HG03196 (cell line): ENCODE measurements around the gene CHCHD3.

Source experiments
- ATAC-seq: cut with Tn5 transposase; IDR thresholded peaks from one replicate; pipeline ENCODE4 v1.9.1; 2021; ENCODE audit not compliant: unreplicated experiment

Gene CHCHD3

GRCh38 chr7:132755538-132756483, 326.1 kb downstream of the CHCHD3 start:
- ATAC-seq, result no peak

DNA sequence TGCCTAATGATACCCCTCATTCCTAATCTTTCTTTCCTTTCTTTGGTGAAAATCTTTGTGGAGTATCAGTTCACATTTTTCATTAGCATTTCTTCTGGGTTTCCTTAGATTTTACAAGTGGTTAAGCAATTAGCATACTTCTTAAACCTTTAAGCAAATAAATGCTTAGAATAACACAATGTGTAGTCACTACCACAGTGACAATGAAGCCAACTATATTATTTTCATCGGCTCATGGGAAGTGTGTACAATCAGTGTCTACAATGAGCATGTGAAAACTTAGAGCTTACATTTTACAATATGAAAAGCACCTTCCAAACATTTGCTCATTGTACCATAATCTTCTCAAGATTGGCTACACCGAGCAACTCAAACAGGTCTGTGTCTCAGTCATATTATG, 329.5 kb downstream of the CHCHD3 start:
- no peak for ATAC-seq

- ATAC-seq, result no peak
These were observed 330.6 kb downstream of the CHCHD3 start for GRCh38 chr7:132751244-132751647.

- no peak for ATAC-seq
These were observed 331.2 kb downstream of the CHCHD3 start for GRCh38 chr7:132750530-132751217.

GRCh38 chr7:132750096-132750495, 331.8 kb downstream of the CHCHD3 start:
- ATAC-seq, result no peak

GRCh38 chr7:132745510-132745909, 336.4 kb downstream of the CHCHD3 start:
- no peak for ATAC-seq

DNA sequence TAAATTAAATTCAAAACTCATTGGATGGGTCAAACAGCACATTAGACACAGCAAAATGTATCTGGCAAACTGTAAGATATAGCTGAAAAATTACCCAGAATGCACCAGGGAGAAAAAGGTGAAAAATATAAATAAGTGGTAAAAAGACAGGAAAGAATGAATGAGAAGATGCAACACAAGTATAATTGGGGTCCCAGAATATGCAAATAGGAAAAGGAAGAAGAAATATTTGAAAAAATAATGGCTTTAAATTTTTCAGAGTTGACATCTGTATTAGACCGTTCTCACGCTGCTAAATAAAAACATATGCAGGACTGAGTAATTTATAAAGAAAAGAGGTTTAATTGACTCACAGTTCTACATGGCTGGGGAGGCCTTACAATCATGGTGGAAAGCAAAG, 337.9 kb downstream of the CHCHD3 start:
- ATAC-seq, result no peak

DNA sequence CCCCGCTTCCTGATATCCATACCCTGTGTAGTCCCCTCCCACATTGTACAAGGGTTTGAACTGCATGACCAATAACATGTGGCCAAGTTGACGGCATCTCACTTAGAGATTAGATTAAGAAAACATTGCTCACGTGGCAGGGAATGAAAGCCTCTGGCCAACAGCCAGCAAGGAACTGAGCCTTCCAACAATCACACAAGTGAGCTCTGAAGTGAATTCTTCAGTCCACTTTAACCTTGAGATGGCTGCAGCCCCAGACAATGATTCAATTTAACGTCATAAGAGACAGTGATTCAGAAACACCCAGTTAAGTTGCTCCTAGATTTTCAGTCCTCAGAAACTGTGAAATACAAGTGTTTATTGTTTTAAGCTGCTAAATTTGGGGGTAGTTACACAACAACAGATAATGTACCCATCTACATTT, 339.7 kb downstream of the CHCHD3 start:
- ATAC-seq, result no peak

GRCh38 chr7:132740176-132740575, 341.7 kb downstream of the CHCHD3 start:
- ATAC-seq, result no peak

- no peak for ATAC-seq
These were observed 342.5 kb downstream of the CHCHD3 start for GRCh38 chr7:132739271-132739955.

GRCh38 chr7:132738254-132738653, 343.6 kb downstream of the CHCHD3 start:
- ATAC-seq, result no peak

DNA sequence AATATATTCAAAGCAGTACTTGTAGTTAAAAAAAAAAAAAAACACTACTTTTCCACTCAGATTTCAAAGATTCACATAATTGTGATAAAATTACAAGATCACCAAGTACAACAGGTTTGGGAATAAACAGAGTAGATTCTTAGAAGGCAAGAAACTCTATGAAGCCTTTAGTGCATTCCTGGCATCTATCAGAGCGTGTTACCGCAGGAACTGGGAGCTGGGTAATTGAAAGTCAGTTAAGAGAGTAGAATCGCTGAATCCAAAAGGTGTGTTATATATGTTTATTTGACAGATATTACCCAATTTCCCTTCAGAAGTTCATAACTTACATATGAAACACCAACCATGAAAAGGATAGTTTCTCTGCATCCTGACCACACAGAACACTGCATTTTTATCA, 346.4 kb downstream of the CHCHD3 start:
- ATAC-seq, result no peak
